GM18873 (cell line): ENCODE measurements around the gene AIFM2.
"Not testable (repeated sequence)": the region's sequence is repeated elsewhere in the genome, so short reads cannot be mapped to it uniquely, and the experiment has no call there.

Source experiments
- ATAC-seq: cut with Tn5 transposase; IDR thresholded peaks from one replicate; pipeline ENCODE4 v1.9.1; 2021; ENCODE audit warnings: mild to moderate bottlenecking, moderate library complexity, moderate number of reproducible peaks; ENCODE audit not compliant: unreplicated experiment, low FRiP score

Gene AIFM2

GRCh38 chr10:70123817-70124216 is 8.8 kb downstream of the AIFM2 start:
- no peak for ATAC-seq

DNA sequence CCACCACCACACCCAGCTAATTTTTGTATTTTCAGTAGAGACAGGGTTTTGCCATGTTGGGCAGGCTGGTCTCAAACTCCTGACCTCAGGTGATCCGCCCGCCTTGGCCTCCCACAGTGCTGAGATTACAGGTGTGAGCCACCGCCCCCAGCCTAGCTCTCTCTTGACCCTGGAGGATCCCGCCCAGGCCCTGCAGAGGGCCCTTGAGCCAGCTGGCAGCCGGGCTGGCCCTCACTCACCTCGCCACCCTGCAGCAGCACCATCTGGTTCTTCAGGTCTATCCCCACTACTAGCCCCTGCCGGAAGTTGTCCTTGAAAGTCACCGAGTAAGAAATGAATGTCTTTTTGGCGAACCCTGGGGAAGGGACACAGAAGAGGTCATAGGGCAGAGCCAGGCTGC is 9.5 kb downstream of the AIFM2 start:
- not testable (repeated sequence) for ATAC-seq

DNA sequence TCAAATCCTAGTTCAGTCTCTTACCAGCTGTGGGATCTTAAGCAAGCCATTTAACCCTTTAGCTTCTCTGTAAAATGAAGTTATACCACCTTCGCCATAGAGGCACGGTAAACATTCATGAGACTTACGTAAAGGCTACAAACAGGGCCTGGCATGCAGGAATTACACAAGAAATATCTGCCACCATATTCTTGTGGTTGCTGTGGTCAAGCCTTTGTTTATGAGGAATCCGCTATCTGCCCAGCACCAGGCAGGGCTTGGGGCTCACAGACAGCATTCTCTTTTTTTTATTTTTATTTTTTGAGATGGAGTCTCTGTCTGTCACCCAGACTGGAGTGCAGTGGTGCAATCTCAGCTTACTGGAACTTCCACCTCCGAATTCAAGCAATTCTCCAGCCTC is 9.9 kb downstream of the AIFM2 start:
- ATAC-seq = no peak

DNA sequence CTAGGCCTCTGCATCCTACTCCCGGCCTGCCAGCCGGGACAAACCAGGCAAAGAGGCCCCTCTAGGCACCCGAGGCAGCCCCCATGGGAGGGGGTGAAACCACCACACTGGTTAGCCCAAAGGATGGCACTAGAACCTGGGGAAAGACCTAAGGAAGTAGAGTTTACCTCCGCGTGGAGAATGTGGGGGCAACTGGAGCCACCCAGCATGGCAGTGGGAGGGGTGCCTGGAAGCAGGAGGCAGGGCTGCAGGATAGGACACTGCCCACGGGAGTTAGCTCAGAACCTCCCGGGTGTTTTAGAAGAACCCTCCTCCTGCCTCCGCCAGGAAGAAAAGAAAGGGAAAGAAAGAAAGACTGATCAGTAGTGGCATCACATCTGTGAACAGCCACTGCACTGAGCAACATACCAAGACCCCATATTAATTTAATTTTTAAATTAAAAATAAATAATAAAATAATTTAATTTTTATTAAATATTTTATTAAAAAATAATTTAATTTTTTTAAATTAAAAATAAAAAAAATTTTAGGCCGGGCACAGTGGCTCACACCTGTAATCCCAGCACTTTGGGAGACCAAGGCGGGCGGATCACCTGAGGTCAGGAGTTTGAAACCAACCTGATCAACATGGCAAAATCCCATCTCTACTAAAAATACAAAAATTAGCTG is 11.2 kb downstream of the AIFM2 start:
- ATAC-seq = no peak

DNA sequence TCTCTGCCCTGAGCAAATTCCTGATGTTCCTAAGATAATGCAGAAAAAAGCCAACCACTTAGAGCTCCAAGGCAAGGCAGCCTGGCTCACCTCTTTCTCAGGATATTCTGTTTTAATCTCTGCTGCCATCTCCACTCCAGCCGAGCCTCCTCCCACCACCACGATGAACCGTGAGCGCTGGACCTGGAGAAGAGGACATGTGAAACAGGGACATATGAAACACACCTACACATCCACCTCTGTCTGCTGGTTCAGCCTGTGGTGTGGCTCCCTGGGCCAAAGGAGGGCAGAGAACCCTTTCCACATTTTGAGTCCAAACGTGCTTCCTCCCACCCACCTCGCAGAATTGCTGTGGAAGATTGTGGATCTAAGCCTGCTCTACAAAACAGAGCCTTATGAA is 12.2 kb downstream of the AIFM2 start:
- ATAC-seq = no peak

GRCh38 chr10:70119623-70120022 is 13.0 kb downstream of the AIFM2 start:
- ATAC-seq = no peak

- no peak for ATAC-seq
Measured at GRCh38 chr10:70119197-70119596, 13.4 kb downstream of the AIFM2 start.

- ATAC-seq = no peak
Measured at GRCh38 chr10:70118196-70118595, 14.4 kb downstream of the AIFM2 start.

GRCh38 chr10:70117646-70118045 is 15.0 kb downstream of the AIFM2 start:
- ATAC-seq = no peak

DNA sequence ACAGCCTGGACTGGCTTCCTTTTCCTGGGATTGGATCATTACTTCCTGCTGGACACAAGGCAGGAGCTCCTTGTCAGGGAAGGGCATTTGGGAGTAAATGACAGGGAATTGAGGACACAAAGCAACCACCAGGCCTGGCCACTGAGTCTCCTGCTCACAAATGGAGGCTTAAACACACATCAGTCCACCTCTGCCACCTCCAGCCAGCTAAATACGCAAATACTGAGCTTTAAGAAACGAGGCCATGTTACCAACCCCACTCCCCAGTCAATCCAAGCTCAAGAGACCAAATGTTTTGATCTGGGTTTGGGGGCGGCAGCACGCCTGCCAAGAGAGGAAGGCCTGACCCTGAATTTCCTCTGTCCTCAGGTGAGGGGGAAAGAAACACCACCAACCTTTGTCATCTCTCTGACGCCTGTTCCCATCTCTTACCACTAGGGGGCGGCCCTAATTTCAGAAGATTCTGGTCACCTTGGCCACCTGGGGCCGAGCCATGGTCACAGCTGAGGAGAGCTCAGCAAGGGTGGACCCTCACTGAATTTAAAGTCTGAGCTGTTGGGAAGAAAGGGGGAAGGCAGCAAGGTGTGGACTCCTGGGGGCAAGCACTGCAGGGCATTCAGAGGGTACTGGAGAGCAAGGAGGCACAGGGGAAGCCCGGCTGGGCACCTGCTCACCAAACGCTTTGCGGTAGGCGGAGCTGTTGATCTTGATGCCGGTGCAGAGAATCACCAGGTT is 16.5 kb downstream of the AIFM2 start:
- ATAC-seq = no peak

- ATAC-seq = no peak
Measured at GRCh38 chr10:70114902-70115301, 17.7 kb downstream of the AIFM2 start.

- no peak for ATAC-seq
Measured at GRCh38 chr10:70112071-70112470, 20.6 kb downstream of the AIFM2 start.

DNA sequence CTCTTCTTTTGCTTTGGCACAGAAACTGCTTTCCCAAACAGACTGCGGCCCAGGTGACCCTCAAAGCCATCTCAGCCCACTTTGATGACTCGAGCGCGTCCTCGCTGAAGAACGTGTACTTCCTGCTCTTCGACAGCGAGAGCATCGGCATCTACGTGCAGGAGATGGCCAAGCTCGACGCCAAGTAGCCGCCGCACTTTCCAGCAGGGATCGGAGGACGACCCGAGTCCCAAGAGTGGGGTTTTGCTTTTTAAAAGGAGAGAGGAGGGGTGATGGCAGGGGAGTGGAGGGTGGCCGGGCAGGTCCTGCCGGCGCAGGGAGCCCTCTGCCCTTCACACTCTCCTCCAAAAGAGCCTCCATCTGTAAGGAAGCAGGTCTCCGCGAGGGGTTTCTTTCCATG is 21.1 kb downstream of the AIFM2 start:
- no peak for ATAC-seq

- no peak for ATAC-seq
Measured at GRCh38 chr10:70109064-70109729, 23.4 kb downstream of the AIFM2 start.

- peak; percentile 52 for ATAC-seq
Measured at GRCh38 chr10:70106958-70107791, 25.4 kb downstream of the AIFM2 start.

DNA sequence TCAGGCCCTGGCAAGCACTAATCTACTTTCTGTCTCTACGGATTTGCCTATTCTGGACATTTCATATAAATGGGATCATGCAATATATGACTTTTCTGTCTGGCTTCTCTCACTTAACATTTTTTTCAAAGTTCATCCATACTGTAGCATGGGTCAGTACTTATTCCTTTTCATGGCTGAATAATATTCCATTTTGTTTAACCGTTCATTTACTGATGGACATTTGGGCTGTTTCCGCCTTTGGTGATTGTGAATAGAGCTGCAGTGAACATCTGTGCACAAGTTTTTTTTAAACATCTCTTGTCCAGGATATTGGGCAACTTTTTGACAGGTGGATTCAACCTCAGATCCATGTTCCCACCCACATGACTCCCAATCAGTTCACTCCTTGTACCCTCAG is 31.0 kb downstream of the AIFM2 start:
- no peak for ATAC-seq

DNA sequence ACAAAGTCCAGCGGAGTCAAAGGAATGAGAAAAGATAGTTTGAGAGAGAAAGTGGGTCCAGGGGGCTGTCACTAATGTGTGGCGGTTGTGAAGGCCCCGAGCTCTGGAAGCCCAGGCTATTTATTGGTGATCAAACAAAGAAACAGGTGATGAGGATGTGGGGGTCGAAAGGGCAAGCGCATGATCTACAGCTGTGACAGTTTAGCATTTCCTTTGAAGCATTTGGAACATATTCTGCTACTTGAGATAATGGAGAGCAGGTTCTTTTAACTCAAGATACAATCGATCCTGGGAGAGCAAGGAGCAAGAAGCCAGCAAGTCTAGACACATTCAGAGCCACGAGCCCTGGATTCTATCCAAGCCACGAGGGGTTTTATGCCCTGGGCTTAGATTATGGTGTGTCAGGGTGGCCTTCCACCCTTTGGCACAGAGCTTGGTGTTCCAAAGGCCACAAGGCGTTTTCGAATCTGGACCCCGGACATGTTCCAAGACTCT is 31.5 kb downstream of the AIFM2 start:
- ATAC-seq = not testable (repeated sequence)

GRCh38 chr10:70098271-70098670 is 34.4 kb downstream of the AIFM2 start:
- ATAC-seq = no peak

DNA sequence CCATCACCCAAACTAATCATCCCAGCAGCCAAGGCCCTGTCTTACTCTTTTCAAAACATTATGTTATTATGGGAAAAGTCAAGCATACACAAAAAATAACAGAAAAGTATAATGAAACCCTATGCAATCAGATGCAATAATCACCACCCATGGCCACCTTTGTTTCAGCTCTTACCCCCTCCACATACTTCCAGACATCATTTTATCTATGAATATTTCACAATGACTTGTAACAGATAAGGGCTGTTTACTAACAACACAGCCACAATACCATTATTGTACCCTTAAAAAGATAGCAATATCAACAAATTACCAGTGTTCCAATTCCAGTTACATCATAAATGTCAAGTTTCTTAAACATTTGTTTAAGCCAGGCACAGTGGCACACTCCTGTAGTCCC is 35.2 kb downstream of the AIFM2 start:
- no peak for ATAC-seq

DNA sequence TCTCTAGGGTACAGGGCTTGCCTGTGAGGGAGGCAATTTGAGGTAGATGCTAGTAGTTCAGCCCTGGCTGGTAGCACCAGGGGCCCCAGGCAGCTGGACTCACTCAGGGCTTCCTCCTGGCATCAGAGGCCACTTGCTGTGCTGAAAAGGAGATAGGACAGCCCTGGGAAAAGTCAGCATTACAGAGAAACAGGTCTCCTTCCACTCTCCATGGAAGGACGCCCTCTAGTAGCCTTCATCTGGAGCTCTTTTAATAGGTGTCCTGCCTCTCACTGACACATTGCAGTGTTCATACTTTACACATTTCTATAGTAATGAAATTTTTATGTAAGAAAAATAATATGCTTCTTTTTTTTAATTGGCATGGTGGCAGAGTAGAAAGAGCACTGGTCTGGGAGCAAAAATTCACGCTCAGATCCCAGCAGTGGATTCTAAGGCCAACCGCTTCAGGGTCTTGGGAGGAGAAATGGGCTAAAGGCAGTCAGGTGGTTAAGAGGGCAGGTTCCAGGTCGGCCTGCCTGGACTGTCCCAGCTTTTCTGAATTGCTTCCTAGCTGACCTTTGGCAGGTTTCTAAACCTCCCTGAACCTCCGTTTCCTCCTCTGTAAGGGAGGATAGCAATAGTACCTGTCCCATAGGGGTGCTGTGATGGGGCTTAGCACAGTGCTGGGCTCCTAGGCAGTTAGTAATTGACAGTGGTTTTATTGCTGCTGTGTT is 35.8 kb downstream of the AIFM2 start:
- no peak for ATAC-seq
